GM12878 (cell line): ENCODE results near the gene GAS6. TPM values are rescaled to one million over a fixed set of nuclear protein-coding genes. Genes with fewer than 3 reads are reported as not detected.

ENCODE experiments used
- ATAC-seq: fragments of 200-7000 bp; cut with Tn5 transposase; 3 replicates; pipeline ENCODE4 v1.9.1; 2020; ENCODE audit warnings: mild to moderate bottlenecking, moderate library complexity
- BruUV-seq: library from RNA; stranded (reverse); fragments of 400-500 nt; replicated peaks from 2 replicates; lab custom pipeline; 2021; lab: Mats Ljungman, UMichigan
- CTCF ChIA-PET: fragments of 300-600 bp; sonication (Branson Sonifier 250); formaldehyde crosslinking; extraction: SDS; loops from one replicate; lab custom pipeline; 2021; ENCODE audit warnings: inconsistent platforms; lab: Yijun Ruan, JAX
- POLR2A ChIA-PET: fragments of 350-600 bp; formaldehyde crosslinking; extraction: SDS; loops from one replicate; lab custom pipeline; 2021; ENCODE audit warnings: inconsistent platforms; lab: Charles Lee
- RAD21 ChIA-PET: fragments of 300-600 bp; sonication (Branson Sonifier 250); formaldehyde crosslinking; loops from one replicate; lab custom pipeline; 2023; ENCODE audit warnings: antibody characterized with exemption; ENCODE audit not compliant: unreplicated experiment; lab: Charles Lee
- SMC1A ChIA-PET: fragments of 300-600 bp; sonication (Branson Sonifier 250); formaldehyde crosslinking; loops from one replicate; lab custom pipeline; 2023; ENCODE audit not compliant: unreplicated experiment, uncharacterized antibody; lab: Charles Lee
- DNase-seq: peaks from one replicate; pipeline ENCODE4 v3.0.0-alpha.2; 2011; ENCODE audit warnings: low read depth, low spot score
- FAIRE-seq: peaks from 3 replicates; lab custom pipeline; 2011; peaks lifted over from hg19 to GRCh38; lab: Jason Lieb, UNC
- H2AFZ ChIP-seq: 2 replicates; pipeline ENCODE4 v1.6.0; 2011; ENCODE audit warnings: low read depth, low read length, control low read depth; ENCODE audit not compliant: control insufficient read depth
- H3K27ac ChIP-seq: 2 replicates; pipeline ENCODE4 v1.5.1; 2011; ENCODE audit warnings: control low read depth; ENCODE audit not compliant: control insufficient read depth, insufficient read depth
- H3K27me3 ChIP-seq, 2 experiments: replicated peaks in 1 of 2; 2 replicates each; pipeline versions ENCODE4 v1.6.0 to v1.6.1; 2011; ENCODE audit warnings: low read length in 1 of 2; ENCODE audit not compliant: control insufficient read depth in 2 of 2, insufficient read depth in 2 of 2
- H3K36me3 ChIP-seq, 2 experiments: 2 replicates each; pipeline ENCODE4 v1.5.1; 2011; ENCODE audit warnings: low read length in 1 of 2; ENCODE audit not compliant: control insufficient read depth in 2 of 2, insufficient read depth in 2 of 2
- H3K4me1 ChIP-seq: 2 replicates; pipeline ENCODE4 v1.6.1; 2011; ENCODE audit warnings: mild to moderate bottlenecking, low read length, moderate library complexity, mixed read lengths; ENCODE audit not compliant: control insufficient read depth, insufficient read depth
- H3K4me2 ChIP-seq: 2 replicates; pipeline ENCODE4 v1.6.0; 2011; ENCODE audit warnings: control low read depth; ENCODE audit not compliant: control insufficient read depth, insufficient read depth
- H3K4me3 ChIP-seq: fragments of 200-600 bp; sonication (generic); 2 replicates; pipeline ENCODE4 v1.5.1; 2016
- H3K79me2 ChIP-seq: 2 replicates; pipeline ENCODE4 v1.6.0; 2011; ENCODE audit warnings: low read length; ENCODE audit not compliant: control insufficient read depth, insufficient read depth
- H3K9ac ChIP-seq: 2 replicates; pipeline ENCODE4 v1.8.0; 2011; ENCODE audit warnings: low read length, control low read depth, mixed read lengths; ENCODE audit not compliant: control insufficient read depth, insufficient read depth
- H3K9me3 ChIP-seq: replicated peaks from 3 replicates; pipeline ENCODE4 v1.5.1; 2011; ENCODE audit warnings: mild to moderate bottlenecking, low read length; ENCODE audit not compliant: control insufficient read depth, insufficient read depth
- H4K20me1 ChIP-seq: 2 replicates; pipeline ENCODE4 v1.6.0; 2011; ENCODE audit not compliant: control insufficient read depth, insufficient read depth
- CREB1 ChIP-seq: IDR thresholded peaks from 2 replicates; pipeline ENCODE4 v1.6.1; 2012; ENCODE audit warnings: low read depth, mild to moderate bottlenecking, inconsistent platforms
- DPF2 ChIP-seq: fragments of 450-650 bp; IDR thresholded peaks from 2 replicates; pipeline ENCODE4 v1.6.1; 2017; ENCODE audit warnings: mild to moderate bottlenecking
- KLF5 ChIP-seq: fragments of 450-650 bp; IDR thresholded peaks from 2 replicates; pipeline ENCODE4 v1.6.1; 2014; ENCODE audit warnings: mild to moderate bottlenecking; ENCODE audit not compliant: partially characterized antibody
- MEF2B ChIP-seq: fragments of 450-650 bp; IDR thresholded peaks from 2 replicates; pipeline ENCODE4 v1.6.1; 2018; ENCODE audit warnings: mild to moderate bottlenecking, moderate library complexity; ENCODE audit not compliant: partially characterized antibody, poor library complexity, severe bottlenecking
- NBN ChIP-seq: fragments of 450-650 bp; IDR thresholded peaks from 2 replicates; pipeline ENCODE4 v1.6.1; 2016
- NRF1 ChIP-seq: conservative IDR thresholded peaks from 2 replicates; pipeline ENCODE4 v1.6.1; 2011; ENCODE audit warnings: mild to moderate bottlenecking, low read depth, low read length, improper control_type of control experiment
- SREBF1 ChIP-seq: IDR thresholded peaks from 2 replicates; pipeline ENCODE4 v1.6.1; 2012; ENCODE audit warnings: mild to moderate bottlenecking, low read length
- TARDBP ChIP-seq: IDR thresholded peaks from 2 replicates; pipeline ENCODE4 v1.6.1; 2016; ENCODE audit warnings: borderline replicate concordance
- TBL1XR1 ChIP-seq: IDR thresholded peaks from 2 replicates; pipeline ENCODE4 v1.6.1; 2012; ENCODE audit warnings: low read depth, low read length, improper control_type of control experiment
- ZNF217 ChIP-seq: fragments of 450-650 bp; IDR thresholded peaks from 2 replicates; pipeline ENCODE4 v1.6.1; 2017; ENCODE audit warnings: antibody characterized with exemption, mild to moderate bottlenecking
- ZNF274 ChIP-seq: IDR thresholded peaks from one replicate; pipeline ENCODE4 v1.8.0; 2011; ENCODE audit not compliant: insufficient read length, insufficient read depth
- ZZZ3 ChIP-seq: IDR thresholded peaks from 2 replicates; pipeline ENCODE4 v1.6.1; 2011; ENCODE audit warnings: low read depth; ENCODE audit not compliant: control insufficient read depth, insufficient read length
- WGBS: methylation state at CpG from one replicate; pipeline ENCODE4 v1.1.6; 2016; ENCODE audit warnings: low lambda C conversion rate; ENCODE audit not compliant: insufficient replicate concordance, insufficient coverage; ENCODE audit errors: missing lambda C conversion rate; 5-methylcytosine and 5-hydroxymethylcytosine counted together
- in situ Hi-C: fragments of 300-500 bp; cut with MboI; formaldehyde crosslinking; loops from 9 replicates; pipeline ENCODE4 v1.14.3; 2018; ENCODE audit warnings: mixed read lengths
- intact Hi-C: fragments of 100-400 bp; cut with micrococcal nuclease; formaldehyde crosslinking; loops from one replicate; pipeline ENCODE4 v1.14.2; 2022; ENCODE audit not compliant: unreplicated experiment
- polyA plus RNA-seq, 11 experiments: library from polyadenylated mRNA; depleted of rRNA in 4 of 11; unstranded in 6 of 11; stranded (reverse) in 5 of 11; fragments of >200 nt; fragmentation: Nextera tagmentation in 4 of 11; fragmentation: Illumina TruSeq in 1 of 11; extraction: Ambion mirVana in 4 of 11; extraction: Trizol in 1 of 11; gene quantifications; 1 replicate in 1 of 11; 2 replicates in 10 of 11; pipeline versions ENCODE4 v1.2.1 to v1.2.3, GENCODE V29; 2011 to 2016; ENCODE audit warnings: inconsistent platforms in 2 of 11, missing spikeins in 2 of 11, low read depth in 1 of 11
- total RNA-seq, 4 experiments: library from RNA; depleted of rRNA in 3 of 4; stranded (reverse); fragments of >200 nt in 3 of 4; fragmentation: Illumina TruSeq in 1 of 4; extraction: Trizol in 1 of 4; gene quantifications; 2 replicates each; pipeline versions ENCODE4 v1.2.1 to v1.2.3, GENCODE V29; 2013 to 2021
- TF ChIP-seq, protein P1 (sequence below): fragments of 450-650 bp; formaldehyde crosslinking; IDR thresholded peaks from 2 replicates; pipeline ENCODE4 v1.4.0; 2020; ENCODE audit warnings: mild to moderate bottlenecking, moderate library complexity
- TF ChIP-seq, protein P2 (sequence below): fragments of 450-650 bp; IDR thresholded peaks from 2 replicates; pipeline ENCODE4 v1.6.1; 2017; ENCODE audit warnings: mild to moderate bottlenecking, moderate library complexity

Gene GAS6
- total and polyA plus RNA-seq, 10 of the 15 experiments (the other 5 are each of a cell fraction or from before 2014, with no cell fraction given) = 0.03 to 0.59 (median 0.10) TPM; not detected in 2

DNA sequence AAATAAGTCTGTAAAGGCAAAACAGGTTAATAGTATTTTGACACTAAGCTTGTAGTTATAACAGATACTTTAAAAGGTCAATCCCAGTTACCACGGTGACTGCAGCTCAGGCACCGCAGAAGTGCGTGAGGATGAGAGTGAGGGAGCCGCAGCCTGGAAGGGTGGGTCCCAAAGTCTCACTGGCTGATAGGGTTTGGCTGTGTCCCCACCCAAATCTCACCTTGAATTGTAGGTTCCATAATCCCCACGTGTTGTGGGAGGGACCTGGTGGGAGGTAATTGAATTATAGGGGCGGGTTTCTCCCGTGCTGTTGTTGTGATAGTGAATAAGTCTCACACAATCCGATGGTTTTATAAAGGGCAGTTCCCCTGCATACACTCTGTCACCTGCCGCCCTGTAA is 40.0 kb upstream of the GAS6 start (continued):
- TF ChIP-seq MEF2B (no peak), KLF5 (no peak), TBL1XR1 (no peak), TARDBP (no peak), NRF1 (no peak), CREB1 (no peak), DPF2 (no peak)
- TF ChIP-seq, protein P1, sequence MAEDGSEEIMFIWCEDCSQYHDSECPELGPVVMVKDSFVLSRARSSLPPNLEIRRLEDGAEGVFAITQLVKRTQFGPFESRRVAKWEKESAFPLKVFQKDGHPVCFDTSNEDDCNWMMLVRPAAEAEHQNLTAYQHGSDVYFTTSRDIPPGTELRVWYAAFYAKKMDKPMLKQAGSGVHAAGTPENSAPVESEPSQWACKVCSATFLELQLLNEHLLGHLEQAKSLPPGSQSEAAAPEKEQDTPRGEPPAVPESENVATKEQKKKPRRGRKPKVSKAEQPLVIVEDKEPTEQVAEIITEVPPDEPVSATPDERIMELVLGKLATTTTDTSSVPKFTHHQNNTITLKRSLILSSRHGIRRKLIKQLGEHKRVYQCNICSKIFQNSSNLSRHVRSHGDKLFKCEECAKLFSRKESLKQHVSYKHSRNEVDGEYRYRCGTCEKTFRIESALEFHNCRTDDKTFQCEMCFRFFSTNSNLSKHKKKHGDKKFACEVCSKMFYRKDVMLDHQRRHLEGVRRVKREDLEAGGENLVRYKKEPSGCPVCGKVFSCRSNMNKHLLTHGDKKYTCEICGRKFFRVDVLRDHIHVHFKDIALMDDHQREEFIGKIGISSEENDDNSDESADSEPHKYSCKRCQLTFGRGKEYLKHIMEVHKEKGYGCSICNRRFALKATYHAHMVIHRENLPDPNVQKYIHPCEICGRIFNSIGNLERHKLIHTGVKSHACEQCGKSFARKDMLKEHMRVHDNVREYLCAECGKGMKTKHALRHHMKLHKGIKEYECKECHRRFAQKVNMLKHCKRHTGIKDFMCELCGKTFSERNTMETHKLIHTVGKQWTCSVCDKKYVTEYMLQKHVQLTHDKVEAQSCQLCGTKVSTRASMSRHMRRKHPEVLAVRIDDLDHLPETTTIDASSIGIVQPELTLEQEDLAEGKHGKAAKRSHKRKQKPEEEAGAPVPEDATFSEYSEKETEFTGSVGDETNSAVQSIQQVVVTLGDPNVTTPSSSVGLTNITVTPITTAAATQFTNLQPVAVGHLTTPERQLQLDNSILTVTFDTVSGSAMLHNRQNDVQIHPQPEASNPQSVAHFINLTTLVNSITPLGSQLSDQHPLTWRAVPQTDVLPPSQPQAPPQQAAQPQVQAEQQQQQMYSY (CRISPR knock-in tag) = no peak

DNA sequence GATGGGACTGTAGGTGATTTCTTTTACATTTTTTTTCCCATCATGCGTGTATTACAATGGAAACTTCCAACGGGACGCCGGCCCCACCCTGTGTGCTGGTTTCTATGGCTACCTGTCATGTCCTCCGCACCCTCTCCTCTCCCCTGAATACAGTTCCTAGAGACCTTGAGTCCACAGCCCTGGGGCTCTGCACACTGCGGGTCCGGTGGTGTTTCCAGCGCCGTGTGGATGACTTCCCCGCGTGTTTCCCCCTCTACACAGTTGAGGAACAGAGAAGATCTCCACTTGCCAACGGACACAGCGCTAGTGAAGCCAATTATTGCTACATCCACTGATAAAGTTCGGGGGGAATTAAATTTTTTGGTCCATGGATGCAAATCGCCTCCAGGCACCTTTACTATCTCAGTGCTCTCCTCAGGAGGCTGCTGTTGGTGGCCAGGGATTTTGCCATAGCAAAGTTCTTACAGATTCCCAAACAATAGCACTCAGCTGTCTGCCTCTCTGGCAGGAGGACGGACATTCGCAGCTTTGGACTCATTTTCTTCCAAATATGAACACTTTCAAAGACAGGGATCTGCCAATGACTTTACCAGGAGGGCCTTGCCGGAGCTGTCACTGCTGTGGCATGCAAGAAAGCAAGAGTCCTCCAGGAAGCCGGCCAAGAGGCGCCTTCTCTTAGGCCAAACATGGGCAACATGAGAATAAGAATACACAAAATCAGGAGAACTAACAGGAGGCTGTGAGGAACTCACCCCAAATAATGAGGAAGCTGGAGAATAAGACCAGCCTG is 39.3 kb upstream of the GAS6 start:
- SMC1A ChIA-PET = no interaction called here
- peaks cover 0 to 1% of the 10 kb centered on the region in 2 experiments; a peak in 2 of 4 replicates for H3K27me3 ChIP-seq
- ATAC-seq (no peak), DNase-seq (no peak), FAIRE-seq (no peak)
- H3K9me3 ChIP-seq = no peaks in the 10 kb centered on the region
- intact Hi-C loops (no loop called here), in situ Hi-C loops (no loop called here)
- H3K9ac ChIP-seq = no peak overlapping the region
- H3K4me1 ChIP-seq = no peaks in the 10 kb centered on the region
- H3K27ac ChIP-seq = no peak overlapping the region
- no peaks in the 10 kb centered on the region for H3K36me3 ChIP-seq
- 69% methylated on average over 20 of the region's 20 CpGs for WGBS
- no peak overlapping the region for H3K4me3 ChIP-seq
- BruUV-seq = no TSS peak
- H4K20me1 ChIP-seq = no peaks in the 10 kb centered on the region
- no peak overlapping the region for H3K4me2 ChIP-seq
- CTCF ChIA-PET = no interaction called here
- H2AFZ ChIP-seq = no peak overlapping the region
- no peaks in the 10 kb centered on the region for H3K79me2 ChIP-seq
- RAD21 ChIA-PET = no interaction called here
- POLR2A ChIA-PET = no interaction called here
- TF ChIP-seq ZZZ3 = no peak
- no peak for TF ChIP-seq ZNF274
- no peak for TF ChIP-seq NBN
- TF ChIP-seq, protein P2, sequence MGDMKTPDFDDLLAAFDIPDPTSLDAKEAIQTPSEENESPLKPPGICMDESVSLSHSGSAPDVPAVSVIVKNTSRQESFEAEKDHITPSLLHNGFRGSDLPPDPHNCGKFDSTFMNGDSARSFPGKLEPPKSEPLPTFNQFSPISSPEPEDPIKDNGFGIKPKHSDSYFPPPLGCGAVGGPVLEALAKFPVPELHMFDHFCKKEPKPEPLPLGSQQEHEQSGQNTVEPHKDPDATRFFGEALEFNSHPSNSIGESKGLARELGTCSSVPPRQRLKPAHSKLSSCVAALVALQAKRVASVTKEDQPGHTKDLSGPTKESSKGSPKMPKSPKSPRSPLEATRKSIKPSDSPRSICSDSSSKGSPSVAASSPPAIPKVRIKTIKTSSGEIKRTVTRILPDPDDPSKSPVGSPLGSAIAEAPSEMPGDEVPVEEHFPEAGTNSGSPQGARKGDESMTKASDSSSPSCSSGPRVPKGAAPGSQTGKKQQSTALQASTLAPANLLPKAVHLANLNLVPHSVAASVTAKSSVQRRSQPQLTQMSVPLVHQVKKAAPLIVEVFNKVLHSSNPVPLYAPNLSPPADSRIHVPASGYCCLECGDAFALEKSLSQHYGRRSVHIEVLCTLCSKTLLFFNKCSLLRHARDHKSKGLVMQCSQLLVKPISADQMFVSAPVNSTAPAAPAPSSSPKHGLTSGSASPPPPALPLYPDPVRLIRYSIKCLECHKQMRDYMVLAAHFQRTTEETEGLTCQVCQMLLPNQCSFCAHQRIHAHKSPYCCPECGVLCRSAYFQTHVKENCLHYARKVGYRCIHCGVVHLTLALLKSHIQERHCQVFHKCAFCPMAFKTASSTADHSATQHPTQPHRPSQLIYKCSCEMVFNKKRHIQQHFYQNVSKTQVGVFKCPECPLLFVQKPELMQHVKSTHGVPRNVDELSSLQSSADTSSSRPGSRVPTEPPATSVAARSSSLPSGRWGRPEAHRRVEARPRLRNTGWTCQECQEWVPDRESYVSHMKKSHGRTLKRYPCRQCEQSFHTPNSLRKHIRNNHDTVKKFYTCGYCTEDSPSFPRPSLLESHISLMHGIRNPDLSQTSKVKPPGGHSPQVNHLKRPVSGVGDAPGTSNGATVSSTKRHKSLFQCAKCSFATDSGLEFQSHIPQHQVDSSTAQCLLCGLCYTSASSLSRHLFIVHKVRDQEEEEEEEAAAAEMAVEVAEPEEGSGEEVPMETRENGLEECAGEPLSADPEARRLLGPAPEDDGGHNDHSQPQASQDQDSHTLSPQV = no peak
- TF ChIP-seq SREBF1 = no peak
- TF ChIP-seq ZNF217 = no peak
